Fibroblast of skin of right quadriceps (primary cell): ENCODE results near the gene PIM1.

Experiments used
- DNase-seq: peaks from one replicate; pipeline ENCODE4 v3.0.0-alpha.2; 2013

The PIM1 gene

GRCh38 chr6:37138856-37139229, 31.1 kb upstream of the PIM1 start:
- no peak for DNase-seq

GRCh38 chr6:37139230-37139962, 30.6 kb upstream of the PIM1 start:
- DNase-seq: no peak

- DNase-seq: no peak
Measured at GRCh38 chr6:37140145-37140544, 29.8 kb upstream of the PIM1 start.

GRCh38 chr6:37141281-37142049, 28.5 kb upstream of the PIM1 start:
- peak; percentile 90 for DNase-seq

- no peak for DNase-seq
Measured at GRCh38 chr6:37142050-37142614, 27.8 kb upstream of the PIM1 start.

GRCh38 chr6:37143585-37143984, 26.4 kb upstream of the PIM1 start:
- DNase-seq: no peak

GRCh38 chr6:37145443-37145842, 24.5 kb upstream of the PIM1 start:
- no peak for DNase-seq

GRCh38 chr6:37146735-37147157, 23.2 kb upstream of the PIM1 start:
- no peak for DNase-seq

GRCh38 chr6:37149745-37150144, 20.2 kb upstream of the PIM1 start:
- DNase-seq: peak; percentile 18

GRCh38 chr6:37150314-37150713, 19.6 kb upstream of the PIM1 start:
- DNase-seq: no peak

GRCh38 chr6:37155394-37156312, 14.3 kb upstream of the PIM1 start:
- DNase-seq: no peak

GRCh38 chr6:37158508-37158907, 11.4 kb upstream of the PIM1 start:
- no peak for DNase-seq

GRCh38 chr6:37160922-37161778, 8.8 kb upstream of the PIM1 start:
- DNase-seq: peak; percentile 61

- no peak for DNase-seq
Measured at GRCh38 chr6:37162740-37163139, 7.2 kb upstream of the PIM1 start.

- no peak for DNase-seq
Measured at GRCh38 chr6:37168163-37168758, 1.7 kb upstream of the PIM1 start.

- peak; percentile 97 for DNase-seq
Measured at GRCh38 chr6:37168811-37169495, 999 bp upstream of the PIM1 start.

- DNase-seq: peak; percentile 46
Measured at GRCh38 chr6:37170273-37171200, 585 bp downstream of the PIM1 start.

GRCh38 chr6:37171201-37171969, 1.4 kb downstream of the PIM1 start:
- no peak for DNase-seq
